WI38 (cell line): ENCODE data around the gene MSANTD7.

Source experiments
- H3K4me3 ChIP-seq: 2 replicates; pipeline ENCODE4 v1.5.1; 2011; ENCODE audit warnings: low read depth, mild to moderate bottlenecking, control low read depth, low read length
- CTCF ChIP-seq: IDR thresholded peaks from 2 replicates; pipeline ENCODE4 v1.5.1; 2012; ENCODE audit warnings: low read depth, mild to moderate bottlenecking, control low read depth, low read length

MSANTD7 gene

GRCh38 chr10:14838582-14839304, 637 bp downstream of the MSANTD7 start:
- H3K4me3 ChIP-seq: peak overlapping the region; percentile 97
- TF ChIP-seq CTCF: no peak

GRCh38 chr10:14839305-14839695, 1.2 kb downstream of the MSANTD7 start:
- peak overlapping the region; percentile 97 for H3K4me3 ChIP-seq
- TF ChIP-seq CTCF: no peak

- H3K4me3 ChIP-seq: no peak overlapping the region
Measured at GRCh38 chr10:14840178-14840577, 2.1 kb downstream of the MSANTD7 start.

GRCh38 chr10:14843327-14843988, 5.4 kb downstream of the MSANTD7 start:
- no peak for TF ChIP-seq CTCF
- no peak overlapping the region for H3K4me3 ChIP-seq

More at GRCh38 chr10:14840178-14840577, 2.1 kb downstream of the MSANTD7 start:
- no peak for TF ChIP-seq CTCF

- no peak overlapping the region for H3K4me3 ChIP-seq
- no peak for TF ChIP-seq CTCF
Measured at GRCh38 chr10:14844948-14845347, 6.8 kb downstream of the MSANTD7 start.

GRCh38 chr10:14852236-14852635, 14.1 kb downstream of the MSANTD7 start:
- no peak overlapping the region for H3K4me3 ChIP-seq
- TF ChIP-seq CTCF: no peak

GRCh38 chr10:14855453-14855852, 17.3 kb downstream of the MSANTD7 start:
- no peak overlapping the region for H3K4me3 ChIP-seq
- no peak for TF ChIP-seq CTCF
